NCI-H187 (cell line): ENCODE results near the gene MCF2.

Source experiments
- DNase-seq, 2 experiments: peaks; one replicate each; lab custom pipeline; 2025; lab: John Stamatoyannopoulos, UW

The MCF2 gene

DNA sequence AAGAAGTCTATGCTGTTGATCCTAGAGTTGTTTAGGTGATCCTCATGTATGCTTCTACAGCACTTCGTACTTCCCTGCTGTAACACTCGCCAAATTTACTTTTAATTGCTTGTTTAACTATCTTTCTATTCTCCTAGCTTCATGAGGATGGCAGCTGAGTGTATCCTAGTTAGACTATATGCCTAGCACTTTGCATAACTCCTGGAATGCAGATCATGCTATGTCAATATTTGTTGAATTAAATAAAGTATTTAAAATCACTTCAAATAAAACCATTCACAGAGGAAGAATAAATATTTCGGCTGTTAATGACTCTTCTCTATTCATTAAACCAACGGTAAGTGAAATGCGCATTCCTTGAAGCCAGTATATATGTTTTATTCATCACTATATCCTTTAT is 122.4 kb downstream of the MCF2 start:
- DNase-seq: no peak

DNA sequence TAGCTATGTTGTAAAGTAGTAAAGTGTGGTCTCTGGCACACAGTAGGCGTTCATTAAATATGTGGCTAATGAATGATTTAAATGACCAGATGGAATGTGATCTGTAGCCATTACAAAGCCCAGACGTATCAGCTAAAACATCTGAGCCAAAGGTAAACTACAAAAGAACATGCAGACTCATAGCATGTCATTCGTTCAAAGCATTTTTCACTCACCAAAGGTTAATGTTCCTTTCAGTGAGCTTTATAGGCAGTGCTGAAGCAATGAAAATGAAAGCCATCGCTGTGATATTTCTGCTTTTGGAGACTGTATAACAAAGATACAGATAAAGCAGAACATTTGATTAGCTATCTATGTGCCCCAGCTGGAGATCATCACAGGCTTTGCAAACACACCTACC is 126.9 kb downstream of the MCF2 start:
- DNase-seq: no peak

DNA sequence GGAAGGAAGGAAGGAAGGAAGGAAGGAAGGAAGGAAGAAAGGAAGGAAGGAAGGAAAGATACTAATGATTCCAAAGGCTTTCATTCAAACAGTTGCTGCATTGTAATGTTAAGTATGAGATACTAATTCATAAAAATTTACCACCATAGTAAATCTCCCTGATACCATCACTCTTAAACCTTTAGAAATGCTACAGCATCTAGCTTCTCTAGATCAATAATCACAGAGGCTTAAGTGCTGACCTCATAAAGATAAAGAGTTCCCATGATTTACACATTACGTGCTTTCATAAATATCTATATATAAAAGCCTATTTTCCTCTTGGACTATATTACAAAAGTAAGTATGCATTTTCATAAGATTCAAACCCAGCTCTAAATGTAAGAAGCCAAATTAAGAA is 141.0 kb downstream of the MCF2 start:
- no peak for DNase-seq

DNA sequence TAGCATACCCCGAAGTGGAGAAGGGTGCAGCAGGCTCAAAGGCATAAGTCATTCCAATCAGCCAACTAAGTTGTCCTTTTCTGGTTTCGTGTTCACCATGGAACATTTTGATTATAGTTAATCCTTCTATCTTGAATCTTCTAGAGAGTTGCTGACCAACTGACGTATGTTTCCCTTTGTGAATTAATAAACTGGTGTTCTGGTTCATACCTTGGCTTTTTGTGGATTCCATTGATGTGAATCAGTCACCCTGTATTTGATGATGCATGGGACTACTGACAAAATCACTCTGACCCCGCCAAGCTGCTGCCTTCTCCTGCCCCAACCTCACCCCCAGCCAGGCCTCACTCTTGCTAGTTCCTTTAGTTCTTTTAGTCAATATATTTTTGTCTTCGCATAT is 144.7 kb downstream of the MCF2 start:
- no peak for DNase-seq

DNA sequence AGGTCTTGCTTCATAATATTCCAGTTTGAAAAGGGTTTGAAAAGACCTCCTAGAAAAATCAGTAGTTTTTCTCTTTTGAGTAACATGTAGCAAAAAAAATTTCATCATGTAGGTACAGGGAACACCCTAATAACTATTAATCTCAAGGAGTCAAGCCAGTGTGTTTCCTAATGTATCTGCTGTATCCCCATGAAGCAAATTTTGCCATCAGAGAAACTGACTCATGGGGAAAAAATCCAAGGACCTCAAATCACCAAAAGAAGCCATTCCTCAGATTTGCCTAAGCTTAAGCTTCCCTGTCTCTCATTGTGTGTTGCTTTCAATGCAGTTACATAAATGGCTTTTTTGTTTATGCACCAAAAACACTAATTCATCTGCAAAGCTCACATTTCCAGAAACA is 147.7 kb downstream of the MCF2 start:
- DNase-seq: no peak

DNA sequence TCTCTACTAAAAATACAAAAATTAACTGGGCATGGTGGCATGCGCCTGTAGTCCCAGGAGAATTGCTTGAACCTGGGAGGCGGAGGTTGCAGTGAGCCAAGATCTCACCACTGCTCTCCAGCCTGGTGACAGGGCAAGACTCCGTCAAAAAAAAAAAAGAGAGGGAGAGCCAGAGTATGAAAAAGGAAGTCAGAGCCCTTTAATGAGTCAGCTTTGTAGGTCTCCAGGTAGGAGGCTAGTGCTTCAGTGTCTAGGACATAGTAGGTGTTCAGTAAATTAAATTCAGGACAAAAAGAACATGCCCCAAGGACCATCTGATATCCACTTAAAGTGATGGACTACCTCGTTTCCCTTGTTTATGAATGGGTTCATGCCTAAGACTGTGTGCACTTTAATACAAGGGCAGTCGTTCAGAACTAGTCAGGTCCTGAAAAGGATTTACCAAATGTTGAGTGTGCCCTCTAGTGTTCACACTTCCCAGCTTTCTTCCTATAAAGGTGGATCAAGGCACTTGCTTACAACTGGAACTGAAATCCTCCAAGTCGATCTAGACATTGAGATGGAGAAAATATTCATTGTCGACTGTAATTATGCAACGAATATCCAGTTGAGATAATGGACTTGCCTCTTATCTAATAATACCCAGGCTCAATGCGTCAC is 148.5 kb downstream of the MCF2 start:
- no peak for DNase-seq

DNA sequence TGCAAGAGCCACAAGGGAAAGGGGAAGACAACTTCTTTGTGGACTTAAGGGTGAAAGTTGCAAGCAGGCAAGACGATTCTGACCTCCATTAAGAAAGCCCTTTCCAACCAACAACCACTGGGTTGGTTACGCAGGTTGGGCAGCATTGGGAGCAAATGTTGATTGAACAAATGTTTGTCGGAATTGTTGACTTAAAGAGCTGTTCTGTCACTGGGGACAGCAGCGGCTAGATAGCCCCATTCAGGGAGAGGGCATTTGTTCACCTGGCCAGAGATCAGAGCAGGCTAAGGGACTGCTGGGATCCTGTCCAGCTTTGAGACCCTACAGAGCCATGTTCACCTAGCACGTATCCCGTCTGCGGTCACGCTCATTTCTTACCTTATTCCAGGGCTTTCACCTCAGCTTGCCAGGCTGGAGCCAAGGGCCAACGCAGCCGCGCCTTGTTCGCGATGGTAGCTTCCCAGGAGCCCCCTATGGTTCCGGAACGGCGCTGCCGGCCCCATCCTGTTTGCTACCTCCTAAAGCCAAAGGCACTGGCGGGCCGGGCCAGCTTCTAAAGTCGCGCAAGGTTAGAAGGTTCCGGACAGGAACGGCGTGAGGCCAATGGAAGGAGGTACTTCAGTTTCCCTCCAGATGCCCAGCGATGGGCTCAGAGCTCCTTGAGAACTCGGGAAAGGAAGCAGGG is 152.8 kb downstream of the MCF2 start:
- peak in 1 of 2 experiments; percentile 0 for DNase-seq

DNA sequence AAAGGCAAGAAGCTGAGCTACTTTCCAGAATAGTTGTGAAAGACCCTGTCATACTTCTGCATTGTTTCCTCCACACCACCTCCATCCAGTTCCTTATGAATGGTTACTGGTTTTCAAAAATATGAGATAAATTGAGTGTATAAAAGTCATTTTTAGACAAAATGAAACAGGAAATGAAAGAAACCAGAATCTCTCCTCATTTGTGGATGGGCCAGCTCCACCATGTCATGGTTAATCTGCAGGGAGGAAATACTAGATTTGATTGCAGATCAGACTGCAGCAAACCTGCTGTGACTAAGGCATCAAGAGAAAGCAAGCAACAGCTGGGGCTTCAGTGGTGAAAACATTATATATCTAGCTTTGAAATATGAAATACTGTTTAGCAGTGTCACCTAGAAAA is 153.6 kb downstream of the MCF2 start:
- no peak for DNase-seq

DNA sequence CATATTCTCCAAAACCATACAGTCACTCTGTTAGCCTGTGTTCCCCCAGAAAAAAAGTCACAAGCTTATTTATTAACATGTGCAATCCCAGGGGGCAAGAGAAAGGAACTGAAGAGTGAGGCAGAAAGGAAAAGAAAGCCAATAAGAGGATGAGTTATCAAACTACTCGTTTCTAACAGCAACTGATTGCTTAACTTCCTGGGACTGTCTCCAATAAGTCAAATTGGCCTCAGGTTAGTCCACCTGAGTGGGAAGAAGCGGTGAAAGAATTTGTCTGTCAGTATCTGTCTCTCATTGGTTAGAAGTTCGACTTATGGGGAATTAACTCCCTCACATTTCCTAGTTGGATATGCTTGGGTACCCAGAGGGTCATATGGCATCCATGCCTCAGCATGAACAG is 163.4 kb downstream of the MCF2 start:
- DNase-seq: no peak

DNA sequence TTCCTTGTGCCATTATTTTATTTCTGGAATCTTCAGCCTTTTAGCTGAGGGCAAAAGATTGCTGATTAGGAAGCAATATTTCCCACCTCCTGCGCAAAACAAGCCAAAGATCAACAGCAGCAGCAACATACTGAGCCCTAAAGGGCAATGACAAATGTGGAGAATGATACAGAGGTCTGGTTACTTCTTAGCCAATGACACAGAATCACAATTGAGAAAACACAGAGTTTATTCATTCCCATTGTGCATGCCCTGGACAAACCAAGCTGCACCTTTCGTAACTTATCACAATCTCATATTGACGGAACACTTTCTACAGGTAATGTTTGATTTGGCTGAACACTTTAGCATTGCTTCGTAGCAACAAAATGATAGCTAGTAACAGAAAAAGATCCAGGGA is 164.0 kb downstream of the MCF2 start:
- DNase-seq: no peak

DNA sequence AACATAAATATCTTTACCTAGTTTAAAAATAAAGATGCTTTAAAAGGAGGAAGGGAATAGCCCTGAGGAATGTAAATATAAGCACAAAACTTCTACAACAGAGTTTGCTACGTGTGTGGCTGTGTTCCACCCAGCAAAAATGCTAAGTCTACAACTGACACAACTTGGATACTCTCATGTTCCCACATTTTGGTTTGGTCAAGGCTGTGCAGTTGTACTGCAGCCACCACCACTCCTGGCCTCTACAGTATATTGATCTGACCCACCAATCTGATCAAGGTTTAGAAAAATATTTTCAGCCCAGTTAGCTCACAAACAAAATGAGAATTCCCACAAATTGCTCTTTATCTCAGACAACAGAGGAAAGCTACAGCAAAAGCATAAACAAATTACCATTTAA is 165.3 kb downstream of the MCF2 start:
- no peak for DNase-seq

DNA sequence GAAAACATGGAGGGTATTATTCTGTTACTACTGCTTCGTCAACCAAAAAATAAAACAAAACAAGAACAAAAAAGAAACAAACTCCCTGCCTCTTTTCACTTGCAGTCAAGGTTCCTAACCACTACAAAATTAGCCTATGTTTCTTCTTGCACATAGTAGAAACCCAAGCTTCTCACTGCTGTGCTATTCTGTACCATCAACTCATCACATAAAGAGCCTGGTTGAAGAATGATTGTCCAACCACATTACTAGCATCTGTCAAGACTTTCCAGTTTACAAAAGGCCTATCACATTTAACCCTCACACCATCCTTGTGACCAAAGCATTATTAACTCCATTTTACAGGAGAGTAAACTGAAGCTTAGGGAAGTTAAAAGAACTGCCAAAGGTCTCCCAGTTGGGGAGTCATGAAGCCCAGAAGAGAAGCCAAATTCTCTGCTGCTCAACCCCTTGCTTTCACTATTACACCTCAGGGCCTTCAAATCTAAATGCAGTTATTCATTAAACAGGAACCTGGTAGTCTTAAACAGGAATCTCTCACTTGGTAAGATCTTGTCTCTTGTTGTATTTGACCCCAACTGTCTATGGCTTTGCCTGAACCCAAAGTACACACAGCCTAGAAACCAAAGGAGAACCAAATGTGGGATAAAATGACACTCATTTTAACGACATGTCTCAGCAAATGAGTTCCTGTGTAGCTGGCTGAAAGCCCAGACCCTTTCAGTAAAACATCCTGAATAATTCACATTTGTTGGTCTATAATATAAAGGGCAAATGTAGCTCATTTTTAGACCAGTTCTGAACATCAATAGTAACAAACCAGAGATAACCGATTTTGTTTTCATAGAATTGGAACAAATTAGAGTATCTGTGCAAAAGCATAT is 168.8 kb downstream of the MCF2 start:
- DNase-seq: no peak

DNA sequence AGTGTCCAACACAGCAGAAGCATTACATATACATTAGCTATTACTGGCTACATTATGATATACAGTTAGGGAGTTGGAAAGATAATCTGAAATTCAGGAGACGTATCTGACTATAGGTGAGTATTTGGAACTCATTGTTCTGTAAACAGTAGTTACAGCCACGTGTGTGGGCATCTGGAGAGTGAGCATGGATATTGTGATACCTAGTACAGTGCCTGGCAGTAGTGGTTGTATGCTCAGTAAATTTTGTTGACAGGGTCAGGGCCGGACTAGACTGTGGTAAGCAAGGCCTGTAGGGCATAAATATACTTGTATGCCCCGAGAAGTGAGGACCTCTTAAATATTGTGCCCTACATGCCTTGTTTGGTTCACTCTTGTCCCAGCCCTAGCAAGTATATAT is 174.5 kb downstream of the MCF2 start:
- DNase-seq: no peak

DNA sequence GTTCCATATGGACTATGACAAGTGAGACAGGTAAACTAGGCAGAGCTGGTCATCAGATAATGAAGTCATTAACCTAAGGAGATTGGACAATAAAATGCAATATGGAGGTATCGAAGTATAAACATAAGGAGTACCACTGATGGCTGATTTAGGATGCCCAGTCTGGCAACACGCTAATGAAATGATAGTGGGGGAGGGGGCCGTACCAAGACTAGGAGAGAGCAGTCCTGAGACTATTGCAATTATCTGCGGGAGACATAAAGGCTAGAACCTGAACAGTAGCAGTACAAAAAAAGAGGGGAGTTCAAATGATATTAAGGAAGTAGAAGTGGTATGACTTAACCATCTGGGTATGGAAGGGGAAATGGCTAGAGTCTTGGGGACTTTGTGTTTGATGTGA is 175.1 kb downstream of the MCF2 start:
- DNase-seq: no peak
